Activated CD4-positive, alpha-beta T cell treated with anti-CD3 and anti-CD28 coated beads for 24 hours (primary cell): ENCODE data around the gene PPM1N.

Source experiments
- DNase-seq, 2 donors: peaks; one replicate each; pipeline ENCODE4 v3.0.0-alpha.2; 2020; ENCODE audit warnings: low read depth in 2 of 2

The PPM1N gene

GRCh38 chr19:45529420-45529785 lies 31.2 kb downstream of the PPM1N start:
- DNase-seq: no peak

- no peak for DNase-seq
Observed at GRCh38 chr19:45531349-45531748, 33.1 kb downstream of the PPM1N start.

GRCh38 chr19:45539459-45539858 lies 41.2 kb downstream of the PPM1N start:
- no peak for DNase-seq

GRCh38 chr19:45542234-45542668 lies 44.0 kb downstream of the PPM1N start:
- no peak for DNase-seq

- DNase-seq: no peak
Observed at GRCh38 chr19:45547211-45547770, 49.0 kb downstream of the PPM1N start.

- DNase-seq: no peak
Observed at GRCh38 chr19:45547965-45548609, 49.8 kb downstream of the PPM1N start.
